ENCODE results near the gene SIX2.

Gene SIX2

DNA sequence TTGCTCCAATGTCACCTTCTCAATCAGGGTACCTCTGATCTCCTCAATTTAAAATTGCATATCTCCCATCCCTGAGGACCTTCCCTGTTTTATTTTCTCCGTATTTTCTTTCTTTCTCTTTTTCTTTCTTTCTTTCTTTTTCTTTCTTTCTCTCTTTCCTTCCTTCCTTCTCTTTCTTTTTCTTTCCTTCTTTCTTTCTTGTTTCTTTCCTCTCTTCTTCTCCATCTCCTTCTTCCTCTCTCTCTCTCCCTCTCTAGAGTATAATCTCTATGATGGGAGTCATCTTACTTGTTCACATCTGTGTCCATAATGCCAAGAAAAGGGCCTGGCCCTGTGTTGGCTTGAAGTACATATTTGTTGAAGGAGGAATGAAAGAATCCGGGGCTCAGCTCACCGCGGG is 21.3 kb upstream of the SIX2 start:
- Histone ChIP-seq H2BK120ac (ENCODE audit: low read depth, low read length) (no peak overlapping the region), H4K8ac (ENCODE audit: low read length) (no peak overlapping the region), H3K27ac (ENCODE audit: low read length, poor library complexity, severe bottlenecking) (no peak overlapping the region), H2AK5ac (ENCODE audit: low read length, severe bottlenecking) (no peak overlapping the region), H4K91ac (ENCODE audit: low read length) (no peak overlapping the region), H3K4me1 (ENCODE audit: control insufficient read depth, insufficient read depth, low read depth, low read length) (peaks cover 6% of the 10 kb centered on the region), H3K9me3 (ENCODE audit: control insufficient read depth, low read length) (no peaks in the 10 kb centered on the region), H3K27me3 (ENCODE audit: control insufficient read depth in 1 of 2, insufficient read depth in 1 of 2, low read length in 2 of 2) (no peaks in the 10 kb centered on the region), H2BK12ac (ENCODE audit: low read length in 2 of 2) (no peak overlapping the region), H3K14ac (ENCODE audit: low read length in 2 of 2) (no peak overlapping the region), H3K79me1 (replicated peaks; ENCODE audit: low read length, poor library complexity, severe bottlenecking) (no peaks in the 10 kb centered on the region), H3K36me3 (ENCODE audit: control insufficient read depth in 1 of 2, insufficient read depth in 2 of 2, low read depth in 1 of 2, low read length in 2 of 2) (no peaks in the 10 kb centered on the region), H3K4ac (ENCODE audit: low read depth in 1 of 2, low read length in 2 of 2) (no peak overlapping the region), H3K4me2 (ENCODE audit: low read length, poor library complexity, severe bottlenecking) (no peak overlapping the region), H3K23ac (ENCODE audit: low read length in 2 of 2) (no peak overlapping the region), H3K4me3 (ENCODE audit: insufficient read depth in 1 of 2, low read depth in 1 of 2, low read length in 2 of 2) (peak overlapping the region in 1 of 2 experiments; percentile 13), H3K18ac (ENCODE audit: low read depth in 1 of 2, low read length in 2 of 2) (no peak overlapping the region), H2AFZ (ENCODE audit: low read depth, low read length) (no peak overlapping the region), H2BK5ac (ENCODE audit: low read depth, low read length, poor library complexity, severe bottlenecking) (no peak overlapping the region), H3K9ac (ENCODE audit: low read length) (no peak overlapping the region), H2BK15ac (ENCODE audit: low read depth, poor library complexity, severe bottlenecking) (no peak overlapping the region)
- no peak for DNase-seq
- WGBS = 91% methylated on average over 2 of the region's 4 CpGs

- Histone ChIP-seq H3K27ac (ENCODE audit: low read length, poor library complexity, severe bottlenecking) (no peak overlapping the region), H3K9me3 (ENCODE audit: control insufficient read depth, low read length) (no peaks in the 10 kb centered on the region)
These were observed 20.0 kb upstream of the SIX2 start for GRCh38 chr2:45029215-45029614.

DNA sequence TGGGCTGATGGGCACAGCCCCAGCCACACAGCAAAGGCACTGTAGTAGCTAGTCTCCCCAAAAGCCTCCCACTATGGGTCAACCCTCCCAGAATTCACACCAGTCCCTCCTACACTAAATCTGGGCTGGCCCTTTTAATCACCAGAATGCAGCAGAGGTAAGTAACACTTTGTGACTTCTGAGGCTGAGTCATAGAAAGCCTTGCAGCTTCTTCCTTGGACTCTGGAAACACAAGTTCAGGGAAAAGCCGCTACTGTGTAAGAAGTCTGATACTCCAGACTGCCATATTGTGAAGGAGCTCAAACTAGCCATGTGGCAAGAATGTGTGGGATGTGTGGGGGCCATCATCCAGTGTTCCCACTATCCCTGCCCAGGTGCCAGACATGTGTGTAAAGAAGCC is 19.0 kb upstream of the SIX2 start:
- no peak overlapping the region for H3K14ac ChIP-seq (ENCODE audit: low read length in 2 of 2)
- H3K79me1 ChIP-seq (replicated peaks; ENCODE audit: low read length, poor library complexity, severe bottlenecking) = no peaks in the 10 kb centered on the region
- H2AK5ac ChIP-seq (ENCODE audit: low read length, severe bottlenecking) = no peak overlapping the region
- no peak overlapping the region for H2AFZ ChIP-seq (ENCODE audit: low read depth, low read length)
- H2BK12ac ChIP-seq (ENCODE audit: low read length in 2 of 2) = no peak overlapping the region
- no peak overlapping the region for H3K4me2 ChIP-seq (ENCODE audit: low read length, poor library complexity, severe bottlenecking)
- H3K4me3 ChIP-seq (ENCODE audit: insufficient read depth in 1 of 2, low read depth in 1 of 2, low read length in 2 of 2) = no peak overlapping the region
- no peak overlapping the region for H3K18ac ChIP-seq (ENCODE audit: low read depth in 1 of 2, low read length in 2 of 2)
- H2BK120ac ChIP-seq (ENCODE audit: low read depth, low read length) = no peak overlapping the region
- no peak for DNase-seq
- 74% methylated on average over 1 of the region's 1 CpG for WGBS
- H3K4ac ChIP-seq (ENCODE audit: low read depth in 1 of 2, low read length in 2 of 2) = no peak overlapping the region
- no peak overlapping the region for H3K9ac ChIP-seq (ENCODE audit: low read length)
- no peaks in the 10 kb centered on the region for H3K36me3 ChIP-seq (ENCODE audit: control insufficient read depth in 1 of 2, insufficient read depth in 2 of 2, low read depth in 1 of 2, low read length in 2 of 2)
- no peak overlapping the region for H4K91ac ChIP-seq (ENCODE audit: low read length)
- H3K9me3 ChIP-seq (ENCODE audit: control insufficient read depth, low read length) = no peaks in the 10 kb centered on the region
- no peak overlapping the region for H3K27ac ChIP-seq (ENCODE audit: low read length, poor library complexity, severe bottlenecking)
- no peak overlapping the region for H3K23ac ChIP-seq (ENCODE audit: low read length in 2 of 2)
- no peaks in the 10 kb centered on the region for H3K27me3 ChIP-seq (ENCODE audit: control insufficient read depth in 1 of 2, insufficient read depth in 1 of 2, low read length in 2 of 2)
- no peak overlapping the region for H2BK5ac ChIP-seq (ENCODE audit: low read depth, low read length, poor library complexity, severe bottlenecking)
- no peak overlapping the region for H4K8ac ChIP-seq (ENCODE audit: low read length)
- peaks cover 12% of the 10 kb centered on the region for H3K4me1 ChIP-seq (ENCODE audit: control insufficient read depth, insufficient read depth, low read depth, low read length)
- no peak overlapping the region for H2BK15ac ChIP-seq (ENCODE audit: low read depth, poor library complexity, severe bottlenecking)

More at GRCh38 chr2:45029215-45029614, 20.0 kb upstream of the SIX2 start:
- Histone ChIP-seq H4K91ac (ENCODE audit: low read length) (no peak overlapping the region), H3K9ac (ENCODE audit: low read length) (no peak overlapping the region), H3K4me1 (ENCODE audit: control insufficient read depth, insufficient read depth, low read depth, low read length) (peaks cover 12% of the 10 kb centered on the region), H3K79me1 (replicated peaks; ENCODE audit: low read length, poor library complexity, severe bottlenecking) (no peaks in the 10 kb centered on the region), H2BK5ac (ENCODE audit: low read depth, low read length, poor library complexity, severe bottlenecking) (no peak overlapping the region), H2BK12ac (ENCODE audit: low read length in 2 of 2) (no peak overlapping the region), H2AFZ (ENCODE audit: low read depth, low read length) (no peak overlapping the region), H3K18ac (ENCODE audit: low read depth in 1 of 2, low read length in 2 of 2) (no peak overlapping the region), H4K8ac (ENCODE audit: low read length) (no peak overlapping the region), H2AK5ac (ENCODE audit: low read length, severe bottlenecking) (no peak overlapping the region), H3K27me3 (ENCODE audit: control insufficient read depth in 1 of 2, insufficient read depth in 1 of 2, low read length in 2 of 2) (no peaks in the 10 kb centered on the region), H3K23ac (ENCODE audit: low read length in 2 of 2) (no peak overlapping the region), H3K4me3 (ENCODE audit: insufficient read depth in 1 of 2, low read depth in 1 of 2, low read length in 2 of 2) (no peak overlapping the region), H3K4ac (ENCODE audit: low read depth in 1 of 2, low read length in 2 of 2) (no peak overlapping the region), H2BK120ac (ENCODE audit: low read depth, low read length) (no peak overlapping the region), H3K4me2 (ENCODE audit: low read length, poor library complexity, severe bottlenecking) (no peak overlapping the region), H2BK15ac (ENCODE audit: low read depth, poor library complexity, severe bottlenecking) (no peak overlapping the region), H3K36me3 (ENCODE audit: control insufficient read depth in 1 of 2, insufficient read depth in 2 of 2, low read depth in 1 of 2, low read length in 2 of 2) (no peaks in the 10 kb centered on the region), H3K14ac (ENCODE audit: low read length in 2 of 2) (no peak overlapping the region)
- DNase-seq = no peak
- 73% methylated on average over 4 of the region's 6 CpGs for WGBS

- H2BK15ac ChIP-seq (ENCODE audit: low read depth, poor library complexity, severe bottlenecking) = no peak overlapping the region
These were observed 17.7 kb upstream of the SIX2 start for GRCh38 chr2:45026924-45027450.

More at GRCh38 chr2:45026924-45027450, 17.7 kb upstream of the SIX2 start:
- DNase-seq = no peak
- no peak overlapping the region for H3K4ac ChIP-seq (ENCODE audit: low read depth in 1 of 2, low read length in 2 of 2)
- no peak overlapping the region for H4K8ac ChIP-seq (ENCODE audit: low read length)
- H3K9ac ChIP-seq (ENCODE audit: low read length) = no peak overlapping the region
- no peak overlapping the region for H2BK5ac ChIP-seq (ENCODE audit: low read depth, low read length, poor library complexity, severe bottlenecking)
- H3K4me3 ChIP-seq (ENCODE audit: insufficient read depth in 1 of 2, low read depth in 1 of 2, low read length in 2 of 2) = no peak overlapping the region
- H3K4me2 ChIP-seq (ENCODE audit: low read length, poor library complexity, severe bottlenecking) = no peak overlapping the region
- H2AK5ac ChIP-seq (ENCODE audit: low read length, severe bottlenecking) = no peak overlapping the region
- no peak overlapping the region for H4K91ac ChIP-seq (ENCODE audit: low read length)
- WGBS = 72% methylated on average over 4 of the region's 4 CpGs
- H2BK12ac ChIP-seq (ENCODE audit: low read length in 2 of 2) = no peak overlapping the region
- H3K18ac ChIP-seq (ENCODE audit: low read depth in 1 of 2, low read length in 2 of 2) = no peak overlapping the region
- H2BK120ac ChIP-seq (ENCODE audit: low read depth, low read length) = no peak overlapping the region
- H3K4me1 ChIP-seq (ENCODE audit: control insufficient read depth, insufficient read depth, low read depth, low read length) = peaks cover 12% of the 10 kb centered on the region
- H3K79me1 ChIP-seq (replicated peaks; ENCODE audit: low read length, poor library complexity, severe bottlenecking) = no peaks in the 10 kb centered on the region
- no peak overlapping the region for H3K27ac ChIP-seq (ENCODE audit: low read length, poor library complexity, severe bottlenecking)
- H3K27me3 ChIP-seq (ENCODE audit: control insufficient read depth in 1 of 2, insufficient read depth in 1 of 2, low read length in 2 of 2) = peaks cover 0 to 4% of the 10 kb centered on the region in 2 experiments
- no peak overlapping the region for H3K23ac ChIP-seq (ENCODE audit: low read length in 2 of 2)
- no peak overlapping the region for H2AFZ ChIP-seq (ENCODE audit: low read depth, low read length)
- no peaks in the 10 kb centered on the region for H3K36me3 ChIP-seq (ENCODE audit: control insufficient read depth in 1 of 2, insufficient read depth in 2 of 2, low read depth in 1 of 2, low read length in 2 of 2)
- H3K14ac ChIP-seq (ENCODE audit: low read length in 2 of 2) = no peak overlapping the region
- H3K9me3 ChIP-seq (ENCODE audit: control insufficient read depth, low read length) = no peaks in the 10 kb centered on the region

All from mesenchymal stem cell (in vitro differentiated cells and primary cell).